HG03442 (cell line): ENCODE results near the gene NLGN1.

Source experiments
- ATAC-seq: cut with Tn5 transposase; IDR thresholded peaks from one replicate; pipeline ENCODE4 v1.9.1; 2021; ENCODE audit warnings: mild to moderate bottlenecking, moderate library complexity; ENCODE audit not compliant: unreplicated experiment

Gene NLGN1

GRCh38 chr3:174132006-174132405, 734.5 kb downstream of the NLGN1 start:
- ATAC-seq: no peak

- no peak for ATAC-seq
Measured at GRCh38 chr3:174132421-174133042, 735.0 kb downstream of the NLGN1 start.

- ATAC-seq: no peak
Measured at GRCh38 chr3:174146008-174146407, 748.5 kb downstream of the NLGN1 start.

- ATAC-seq: no peak
Measured at GRCh38 chr3:174147798-174148197, 750.3 kb downstream of the NLGN1 start.

DNA sequence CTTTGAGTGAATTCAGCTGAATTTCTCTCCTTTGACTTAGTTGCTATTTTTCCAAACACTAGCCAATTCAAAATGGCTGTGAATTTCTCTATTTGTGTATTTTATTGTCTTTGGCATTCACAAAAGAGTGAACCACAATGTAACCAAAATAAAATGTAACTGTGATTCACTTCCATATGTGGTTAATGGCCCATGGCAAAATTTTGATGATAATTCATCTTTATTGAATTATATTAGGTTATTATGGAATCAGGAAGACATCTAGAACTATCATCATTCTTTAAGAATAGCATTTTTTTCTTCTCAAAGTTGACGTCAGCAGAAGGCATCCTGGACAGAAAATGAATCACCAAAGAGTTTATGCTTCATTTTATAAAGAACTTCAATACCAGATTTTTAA, 756.3 kb downstream of the NLGN1 start:
- no peak for ATAC-seq

DNA sequence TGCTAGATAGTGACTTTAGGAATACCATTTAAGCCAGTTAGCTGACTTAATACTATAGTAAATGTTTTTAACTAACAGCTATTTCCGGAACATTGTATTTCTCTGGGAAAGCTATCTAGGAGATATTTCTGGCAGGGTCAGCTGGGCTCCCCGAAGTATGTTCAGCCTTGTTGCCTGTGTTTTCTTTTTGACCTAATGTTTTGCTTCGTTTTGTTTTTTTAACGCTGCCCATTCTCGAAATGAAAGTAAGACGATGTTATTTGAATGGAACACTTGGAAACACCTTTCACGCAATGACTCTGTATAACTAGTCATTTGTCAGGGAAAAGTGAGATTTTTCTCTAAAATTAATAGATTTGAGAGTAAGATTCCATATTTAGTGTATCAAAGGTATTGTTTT, 758.7 kb downstream of the NLGN1 start:
- no peak for ATAC-seq

DNA sequence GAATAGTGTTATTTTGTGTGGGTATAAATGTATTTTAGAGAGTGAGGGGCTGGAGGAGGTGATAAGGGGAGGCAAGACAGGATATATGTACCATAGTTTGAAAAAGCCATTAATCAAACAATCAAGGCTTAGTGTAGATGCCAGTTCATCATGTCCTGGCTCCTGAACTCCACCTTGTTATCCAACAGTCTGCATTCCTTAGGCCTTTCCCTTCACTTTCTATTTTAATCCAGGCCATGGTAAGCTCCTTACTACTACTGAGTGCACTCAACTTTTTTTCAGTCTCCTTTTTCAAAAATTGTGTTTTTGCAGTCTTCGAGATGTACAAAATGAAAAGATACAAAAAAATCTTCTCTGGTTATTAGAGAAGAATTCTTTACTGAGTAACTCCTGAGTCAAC, 761.1 kb downstream of the NLGN1 start:
- ATAC-seq: no peak

DNA sequence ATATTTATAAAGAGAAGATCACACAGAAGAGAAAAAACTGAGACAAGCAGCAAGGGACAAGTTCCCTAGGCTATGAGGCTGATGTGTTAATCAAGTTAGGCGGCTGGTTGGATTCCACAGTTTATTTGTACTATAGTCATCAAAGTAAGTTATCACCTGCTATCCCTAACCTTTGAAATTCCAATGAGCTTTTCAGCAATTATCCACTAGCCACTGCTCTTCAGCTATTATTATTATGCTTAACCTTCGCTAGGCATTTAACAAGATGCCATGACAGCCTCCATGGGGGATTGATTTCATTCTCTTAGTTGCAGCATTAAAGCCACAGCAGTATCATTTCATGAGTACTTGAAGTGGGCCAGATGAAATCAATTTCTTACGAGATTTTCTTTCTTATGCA, 762.1 kb downstream of the NLGN1 start:
- ATAC-seq: no peak

GRCh38 chr3:174162550-174162949, 765.0 kb downstream of the NLGN1 start:
- no peak for ATAC-seq

- no peak for ATAC-seq
Measured at GRCh38 chr3:174168026-174168425, 770.5 kb downstream of the NLGN1 start.

DNA sequence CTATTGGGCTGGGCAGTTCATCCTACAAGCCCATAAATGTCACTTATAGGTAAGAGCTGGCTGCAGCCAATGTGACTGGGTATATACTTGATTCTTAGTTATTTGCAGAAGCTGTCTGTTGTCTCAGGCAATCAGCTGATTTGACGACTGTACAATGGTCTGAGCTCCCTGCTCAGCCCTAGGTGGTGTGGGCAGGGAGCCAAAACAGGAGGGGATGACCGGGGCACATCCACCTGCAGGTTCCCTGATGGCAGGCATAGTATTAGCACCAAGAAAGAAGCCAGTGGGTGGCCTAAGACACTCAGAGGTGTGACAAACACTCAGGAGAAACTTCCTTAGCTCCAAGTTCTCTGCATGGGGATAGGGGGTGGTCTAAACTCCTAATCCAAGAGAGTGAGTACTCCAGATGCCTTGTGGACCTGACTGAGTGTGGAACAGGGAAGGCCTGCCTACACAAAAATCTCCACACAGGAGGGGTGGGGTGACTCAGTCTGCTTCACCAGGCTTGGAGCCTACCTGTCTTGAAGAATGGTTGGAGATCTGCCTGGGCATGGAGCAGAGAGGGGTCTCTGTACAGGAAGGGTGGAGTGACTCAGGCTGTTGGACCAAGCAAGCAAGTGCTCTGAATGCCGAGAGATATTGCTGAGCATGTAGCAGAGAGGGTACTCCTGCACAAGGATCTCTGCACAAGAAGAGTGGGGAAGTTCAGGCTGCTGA, 771.2 kb downstream of the NLGN1 start:
- ATAC-seq: no peak

DNA sequence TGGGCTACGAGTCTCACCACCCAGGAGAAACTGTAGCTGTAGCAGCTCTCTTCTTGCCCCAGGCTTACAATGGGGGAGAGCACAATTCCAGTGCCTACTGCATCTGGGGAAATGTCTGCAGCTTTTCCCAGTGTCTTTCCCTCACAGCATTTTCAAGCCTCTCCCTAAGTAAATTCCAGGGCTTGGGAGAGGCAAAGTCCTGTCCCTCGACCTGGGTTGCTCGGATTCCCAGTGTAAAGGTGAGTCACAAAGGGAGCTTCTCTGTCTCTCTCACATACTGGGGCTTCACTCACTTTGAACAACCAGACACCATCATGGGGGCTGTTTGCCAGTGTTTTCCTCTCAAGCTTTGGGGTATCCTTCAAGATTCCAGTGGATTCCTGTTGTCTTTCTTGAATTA, 772.2 kb downstream of the NLGN1 start:
- no peak for ATAC-seq

GRCh38 chr3:174170248-174170647, 772.7 kb downstream of the NLGN1 start:
- ATAC-seq: no peak

- ATAC-seq: no peak
Measured at GRCh38 chr3:174186377-174186989, 788.9 kb downstream of the NLGN1 start.

DNA sequence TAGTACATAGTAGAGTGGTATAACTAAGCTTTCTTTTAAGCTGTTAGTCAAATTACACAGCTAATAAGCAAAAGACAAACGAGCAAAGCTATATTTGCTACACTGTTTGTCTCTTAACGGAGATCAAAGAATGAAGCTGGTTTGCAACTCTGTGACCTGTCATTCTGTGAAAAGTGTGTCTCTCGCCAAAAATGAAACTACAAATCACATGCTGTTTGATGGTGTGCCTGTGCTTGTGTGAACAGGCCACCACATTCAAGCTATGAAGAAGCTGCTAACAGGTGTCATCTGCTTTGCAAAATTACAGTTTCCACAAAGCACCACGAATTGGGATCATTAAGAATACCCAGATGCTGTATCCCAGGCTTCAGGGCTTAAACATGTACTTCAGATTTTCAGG, 793.8 kb downstream of the NLGN1 start:
- ATAC-seq: peak; percentile 93

- no peak for ATAC-seq
Measured at GRCh38 chr3:174191895-174192294, 794.4 kb downstream of the NLGN1 start.

DNA sequence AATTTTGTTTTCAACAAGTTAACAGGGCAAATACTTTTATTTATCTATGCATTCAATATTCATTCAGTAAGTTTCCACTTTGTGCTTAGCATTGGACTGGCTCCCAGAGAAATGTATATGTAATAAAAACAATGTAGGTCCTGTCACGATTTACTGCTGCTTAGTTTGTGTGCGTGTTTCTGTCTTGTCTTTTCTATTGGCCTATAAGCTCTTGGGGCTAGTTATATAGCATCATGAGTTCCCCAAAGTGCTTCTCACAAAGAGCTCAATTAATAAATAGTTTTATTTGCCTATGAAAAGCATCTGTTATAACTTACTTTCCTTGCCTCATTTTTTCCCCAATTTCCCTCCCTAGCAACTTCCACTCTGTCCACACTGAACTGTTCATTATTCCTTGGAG, 794.9 kb downstream of the NLGN1 start:
- ATAC-seq: no peak

DNA sequence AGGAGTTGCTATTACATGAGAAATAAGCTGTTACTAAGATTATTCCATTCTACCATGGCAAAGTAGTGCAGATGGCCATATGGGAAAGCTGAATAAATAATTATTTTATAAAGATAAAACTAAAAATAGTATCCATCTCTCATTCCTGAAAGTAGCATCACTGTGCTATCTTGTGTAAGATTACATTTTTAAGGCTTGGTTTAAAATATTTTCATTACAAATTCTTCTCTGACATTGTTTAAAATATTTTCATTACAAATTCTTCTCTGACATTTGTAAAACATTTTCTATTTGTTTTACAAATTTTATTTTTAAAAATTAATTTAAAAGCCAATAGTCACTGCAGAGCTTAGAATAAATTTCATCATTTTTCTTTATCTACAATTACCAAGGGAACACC, 796.1 kb downstream of the NLGN1 start:
- no peak for ATAC-seq

DNA sequence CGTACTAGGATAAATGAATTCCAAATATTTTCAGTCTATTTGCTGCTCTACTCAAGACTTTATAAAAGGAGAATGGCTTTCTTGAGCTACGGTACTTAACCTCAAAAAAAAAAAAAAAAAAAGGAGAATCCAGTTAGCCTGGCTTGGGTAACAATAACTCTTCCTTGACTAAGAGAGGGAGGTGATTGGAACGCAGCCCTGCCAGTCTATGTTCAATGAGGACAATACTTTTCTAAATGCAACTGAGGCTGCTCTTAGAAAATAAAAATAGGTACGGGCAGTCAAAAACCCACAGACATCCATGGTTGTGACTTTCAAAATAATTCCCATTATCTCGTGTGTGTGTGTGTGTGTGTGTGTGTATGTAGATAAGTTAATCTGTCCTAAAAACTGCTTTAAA, 799.9 kb downstream of the NLGN1 start:
- ATAC-seq: no peak

GRCh38 chr3:174198199-174198598, 800.7 kb downstream of the NLGN1 start:
- ATAC-seq: no peak

- ATAC-seq: no peak
Measured at GRCh38 chr3:174199696-174200095, 802.2 kb downstream of the NLGN1 start.

DNA sequence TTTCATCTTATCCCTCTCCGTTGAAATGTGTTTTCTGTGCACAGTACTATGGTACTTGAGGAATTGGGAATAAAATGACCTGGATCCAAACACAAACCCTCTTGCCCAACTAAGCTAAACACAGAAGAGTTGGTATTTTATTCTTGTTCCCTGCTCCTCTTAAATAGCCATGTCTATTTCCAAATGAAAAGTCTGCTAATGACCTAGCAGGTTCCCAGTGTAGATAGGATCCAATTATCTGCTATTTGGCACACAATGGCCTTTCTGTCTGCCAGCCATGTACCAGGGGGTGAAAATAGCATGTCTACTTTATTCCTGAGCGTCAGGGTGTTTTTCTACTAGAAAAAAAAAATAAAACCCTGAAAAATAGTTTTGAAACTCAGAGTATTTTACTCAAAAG, 804.6 kb downstream of the NLGN1 start:
- ATAC-seq: no peak
